ENCODE data around the gene APP.

The APP gene

GRCh38 chr21:26170471-26171257 is at the start of gene APP:
TSS of gene APP (minus strand) at chr21:26170770. CDS start at chr21:26170620, 150 bp downstream.
- peak; percentile 49 for DNase-seq

DNA sequence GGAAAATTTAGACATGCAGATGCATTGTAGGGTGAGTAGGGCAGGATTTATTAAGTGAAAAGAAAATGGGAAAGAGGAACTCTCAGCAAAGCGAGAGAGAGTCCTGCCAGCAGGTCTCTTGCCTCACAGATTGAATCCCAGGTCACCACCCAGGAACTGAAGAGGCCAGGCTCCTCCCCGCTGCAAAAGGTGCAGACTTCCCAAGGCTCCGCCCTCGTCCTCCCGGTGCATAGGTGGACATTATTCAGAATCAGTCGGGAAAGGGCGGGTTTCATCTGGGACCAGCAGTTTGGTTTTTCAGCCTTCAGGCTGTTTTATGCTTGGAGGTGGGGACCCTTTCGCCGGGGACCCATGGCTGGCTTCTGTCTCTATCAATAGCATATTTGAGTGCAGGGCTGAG is 41.6 kb upstream of the APP start:
- DNase-seq: no peak

DNA sequence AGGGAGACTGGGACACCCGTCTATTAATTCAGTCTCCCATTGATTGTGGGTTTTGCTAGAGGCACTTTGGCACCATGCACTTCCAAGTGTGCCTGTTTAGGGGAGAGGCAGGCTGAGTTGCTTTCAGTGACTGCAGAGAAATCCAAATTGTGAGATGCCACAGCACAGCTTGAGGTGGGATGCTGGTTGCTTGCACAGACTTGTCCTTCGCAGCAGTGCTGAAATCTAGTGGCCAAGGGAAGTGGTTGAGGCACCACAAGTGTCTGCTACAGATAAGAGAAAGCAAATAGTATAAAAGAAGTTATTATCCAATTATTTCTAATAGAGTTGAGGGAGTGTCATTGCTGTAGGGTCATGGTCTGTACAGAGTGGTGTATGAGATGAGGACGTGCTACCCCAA is 40.0 kb upstream of the APP start:
- no peak for DNase-seq

- DNase-seq: no peak
Measured at GRCh38 chr21:26207021-26207420, 36.5 kb upstream of the APP start.

DNA sequence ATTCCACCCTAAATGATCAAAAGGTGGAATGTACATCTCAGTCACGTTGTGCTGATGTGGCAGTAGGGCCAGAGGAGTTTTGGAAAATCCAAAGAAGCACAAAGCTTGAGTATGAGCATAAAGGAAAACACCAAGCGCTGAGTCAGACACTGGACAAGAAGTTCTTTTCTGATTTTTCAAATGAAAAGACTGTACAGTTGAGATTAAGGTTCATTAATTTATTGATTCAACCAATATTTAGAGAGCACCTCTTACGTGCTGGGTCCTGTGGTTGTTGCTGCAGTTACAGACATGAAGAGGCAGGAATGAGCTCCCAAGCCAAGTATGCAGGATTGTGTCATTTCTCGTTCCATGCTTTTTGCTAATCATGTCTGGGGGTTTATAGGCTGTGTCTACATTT is 28.9 kb upstream of the APP start:
- DNase-seq: no peak

DNA sequence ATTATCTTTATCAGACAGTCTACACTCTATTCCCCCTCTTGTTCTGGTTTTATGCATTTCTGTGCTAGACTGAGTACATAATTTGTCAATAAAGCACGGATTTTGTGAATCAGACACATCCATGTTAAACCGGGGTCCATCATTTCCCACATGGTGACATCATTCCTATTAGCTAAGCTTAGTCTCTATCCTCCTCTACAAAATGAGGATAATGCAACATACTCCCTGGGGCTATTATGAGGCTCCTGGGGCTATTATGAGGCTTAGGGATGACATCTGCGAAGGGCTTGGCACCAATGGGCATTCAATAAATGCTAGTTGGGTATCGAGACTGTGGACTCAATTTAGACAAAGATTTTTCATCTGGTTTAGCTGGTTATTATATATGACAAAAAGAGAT is 25.1 kb upstream of the APP start:
- DNase-seq: no peak

DNA sequence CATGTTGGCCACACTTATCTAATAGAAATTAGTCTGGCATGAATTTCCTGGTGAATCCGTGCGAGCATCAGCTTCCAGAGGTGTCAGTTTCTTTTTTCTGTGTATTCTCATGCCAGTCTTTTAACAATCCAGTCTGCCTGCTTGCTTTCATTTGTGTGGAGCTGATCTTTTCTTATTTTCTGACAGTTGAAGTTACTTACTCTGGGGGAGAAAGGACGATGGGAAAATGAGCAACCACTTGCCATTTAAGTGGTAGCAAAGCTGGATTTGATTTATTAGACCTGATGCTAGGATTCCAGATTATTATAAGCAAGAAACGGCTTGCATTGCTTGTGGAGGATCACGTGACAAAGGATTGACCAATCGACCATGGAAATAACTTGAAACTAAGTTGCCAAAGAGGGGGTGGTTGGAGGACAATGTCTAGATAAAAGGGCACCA is 24.3 kb upstream of the APP start:
- no peak for DNase-seq

DNA sequence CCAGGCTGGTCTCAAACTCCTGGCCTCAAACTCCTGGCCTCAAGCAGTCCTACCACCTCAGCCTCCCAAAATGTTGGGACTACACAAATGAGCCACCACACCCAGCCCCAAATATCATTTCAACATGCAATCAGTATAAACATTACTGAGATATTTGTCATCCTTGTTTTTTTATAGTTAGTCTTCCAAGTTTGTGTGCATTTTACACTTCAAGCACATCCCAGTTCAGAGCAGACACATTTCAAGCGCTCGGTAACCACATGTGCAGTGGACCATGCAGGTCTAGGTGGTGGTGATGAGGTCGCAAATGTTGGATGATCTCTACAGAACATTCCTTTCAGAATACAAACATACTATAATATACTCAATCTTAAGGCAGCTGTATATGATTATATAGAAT is 23.8 kb upstream of the APP start:
- no peak for DNase-seq

- no peak for DNase-seq
Measured at GRCh38 chr21:26191609-26192008, 21.0 kb upstream of the APP start.

DNA sequence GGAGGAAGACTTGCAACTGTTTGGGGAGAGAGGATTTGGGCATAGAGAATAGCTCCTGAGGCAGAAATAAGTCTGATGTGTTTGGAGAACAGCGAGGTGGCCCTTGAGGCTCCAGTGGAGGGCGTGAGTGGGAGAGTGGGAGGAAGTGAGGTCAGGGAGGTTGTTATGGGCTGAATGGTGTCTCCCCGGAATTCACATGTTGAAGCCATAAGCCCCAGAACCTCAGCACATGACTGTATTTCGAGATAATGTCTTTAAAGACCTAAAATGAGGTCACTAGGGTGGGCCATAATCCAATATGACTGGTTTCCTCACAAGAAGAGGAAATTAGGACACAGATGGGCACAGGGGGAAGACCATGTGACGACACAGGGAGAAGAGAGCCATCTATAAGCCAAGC is 17.9 kb upstream of the APP start:
- DNase-seq: no peak

GRCh38 chr21:26185446-26185845 is 14.9 kb upstream of the APP start:
- no peak for DNase-seq

DNA sequence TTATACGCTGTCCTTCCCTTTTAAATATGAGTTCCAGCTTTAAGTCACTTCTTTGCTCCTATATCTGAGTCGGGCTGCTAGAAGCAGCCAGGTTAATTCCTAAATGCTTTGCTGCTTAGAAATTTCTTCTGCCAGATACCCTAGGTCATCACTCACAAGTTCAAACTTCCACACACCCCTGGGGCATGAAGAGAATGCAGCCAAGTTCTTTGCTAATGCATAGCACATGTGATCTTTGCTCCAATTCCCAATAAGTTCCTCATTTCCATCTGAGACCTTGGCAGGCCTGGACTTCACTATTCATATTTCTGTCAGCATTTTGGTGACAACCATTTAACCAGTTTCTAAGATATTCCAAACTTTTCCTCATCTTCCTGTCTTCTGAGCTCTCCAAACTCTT is 14.5 kb upstream of the APP start:
- no peak for DNase-seq

DNA sequence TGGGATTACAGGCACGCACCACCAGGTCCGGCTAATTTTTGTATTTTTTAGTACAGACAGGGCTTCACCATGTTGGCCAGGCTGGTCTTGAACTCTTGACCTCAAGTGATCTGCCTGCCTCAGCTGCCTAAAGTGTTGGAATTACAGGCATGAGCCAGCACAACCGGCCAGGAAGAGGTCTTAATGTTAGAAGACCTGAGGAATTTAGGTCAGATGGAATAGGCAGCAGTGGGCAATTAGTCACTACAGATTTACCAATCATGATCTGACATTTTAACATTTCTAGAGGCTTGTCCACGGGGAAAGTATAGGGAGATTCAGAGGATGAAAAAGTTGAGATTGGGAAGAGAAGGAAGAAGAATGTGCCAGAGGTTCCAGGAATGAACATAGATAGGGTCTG is 8.9 kb upstream of the APP start:
- no peak for DNase-seq

DNA sequence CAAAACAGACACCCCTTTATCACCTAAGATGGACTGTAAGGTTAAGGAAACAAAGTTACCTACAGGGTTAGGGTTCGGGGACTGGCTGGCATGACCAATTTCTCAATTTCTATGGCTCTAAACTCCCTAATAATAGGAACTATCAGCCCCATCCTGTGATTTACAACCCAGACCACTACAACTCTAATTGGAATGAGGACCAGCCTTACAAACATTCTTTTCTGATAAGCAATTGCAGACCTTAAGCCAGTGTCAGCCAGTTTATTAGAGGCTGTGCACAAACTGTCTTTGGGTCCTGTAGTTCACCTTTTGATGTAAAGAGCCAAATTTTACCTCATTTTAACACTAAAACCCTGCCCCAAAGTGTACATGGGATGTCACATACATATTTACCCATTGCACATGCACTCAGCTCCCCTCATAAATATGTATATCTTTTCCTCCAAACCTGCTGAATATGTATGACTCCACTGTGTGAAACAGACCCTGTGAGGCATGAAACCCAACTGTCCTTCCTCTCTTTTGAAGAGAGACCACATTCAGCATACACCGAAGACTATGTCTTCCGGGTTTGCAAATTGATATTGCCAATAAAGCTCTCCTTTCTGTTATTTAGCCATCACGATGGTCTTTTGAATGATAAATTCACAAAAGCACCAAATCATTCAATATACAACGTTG is 7.3 kb upstream of the APP start:
- no peak for DNase-seq

GRCh38 chr21:26177187-26177586 is 6.6 kb upstream of the APP start:
- no peak for DNase-seq

DNA sequence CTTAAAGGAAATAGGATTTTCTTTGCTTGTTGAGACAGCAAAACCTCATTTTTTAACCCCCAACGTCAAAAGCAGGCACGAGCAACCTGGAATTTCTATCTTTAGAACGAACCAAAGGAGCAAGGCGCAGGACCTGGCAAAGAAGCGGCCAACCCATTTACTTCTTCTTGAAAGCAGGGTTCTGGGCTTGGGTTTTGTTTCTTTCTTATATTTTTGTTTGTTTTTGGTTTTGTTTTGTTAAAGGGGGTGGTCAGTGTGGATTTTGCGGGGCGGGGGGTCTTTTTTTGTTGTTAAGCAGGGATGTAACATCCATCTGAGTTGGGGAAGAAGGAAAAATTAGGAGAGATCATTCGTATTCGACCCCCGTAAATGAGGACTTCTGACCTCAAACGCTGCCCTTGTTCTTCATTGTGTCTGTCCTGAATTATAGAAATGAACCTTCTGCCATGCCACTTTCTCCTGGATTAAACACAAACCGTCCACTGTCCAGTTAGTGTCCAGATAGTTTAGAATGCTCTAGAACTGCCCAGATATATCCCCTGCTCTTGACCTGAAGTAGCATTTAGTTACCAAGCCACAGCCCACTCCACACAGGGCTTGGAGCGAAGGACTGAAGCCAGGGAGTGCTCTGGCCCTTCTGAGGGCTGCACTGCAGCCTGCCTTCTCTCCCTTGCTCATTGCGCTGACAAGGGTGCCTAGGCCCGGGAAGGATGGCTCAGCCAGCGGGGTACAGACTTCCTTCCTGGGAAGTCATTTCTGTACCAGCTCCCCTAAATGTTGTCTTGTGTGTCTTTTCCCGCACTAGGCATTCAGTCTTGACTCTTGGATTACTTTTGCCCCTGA is 909 bp upstream of the APP start:
- no peak for DNase-seq

GRCh38 chr21:26169611-26170470 is 729 bp downstream of the APP start:
- DNase-seq: no peak

DNA sequence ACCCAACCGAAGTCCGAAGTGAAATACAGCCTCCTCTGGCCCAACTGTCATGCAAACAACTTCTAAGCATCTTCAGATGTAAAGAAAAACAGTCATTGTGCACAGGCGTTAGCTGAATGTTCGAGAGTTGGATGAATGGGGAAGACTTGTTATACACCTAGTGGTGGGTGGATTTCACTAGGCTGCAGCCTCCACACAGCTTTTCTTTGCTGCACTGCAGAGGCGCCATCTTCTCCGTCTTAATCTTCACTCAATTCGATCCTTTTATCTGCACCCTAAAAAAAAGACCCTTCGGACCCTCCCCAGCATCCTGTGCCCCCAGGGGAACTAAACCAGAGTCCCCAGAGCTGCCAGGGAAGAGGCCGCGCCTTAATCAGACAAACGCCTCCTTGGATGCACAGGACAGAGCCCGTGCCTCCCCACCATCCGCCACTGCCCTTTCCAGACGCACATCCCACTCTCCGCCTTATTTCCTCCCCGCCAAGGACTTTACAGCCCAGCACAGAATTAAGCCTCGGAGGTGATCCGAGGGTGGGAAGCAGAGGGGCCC is 1.4 kb downstream of the APP start:
- no peak for DNase-seq

- DNase-seq: no peak
Measured at GRCh38 chr21:26168371-26168770, 2.2 kb downstream of the APP start.

DNA sequence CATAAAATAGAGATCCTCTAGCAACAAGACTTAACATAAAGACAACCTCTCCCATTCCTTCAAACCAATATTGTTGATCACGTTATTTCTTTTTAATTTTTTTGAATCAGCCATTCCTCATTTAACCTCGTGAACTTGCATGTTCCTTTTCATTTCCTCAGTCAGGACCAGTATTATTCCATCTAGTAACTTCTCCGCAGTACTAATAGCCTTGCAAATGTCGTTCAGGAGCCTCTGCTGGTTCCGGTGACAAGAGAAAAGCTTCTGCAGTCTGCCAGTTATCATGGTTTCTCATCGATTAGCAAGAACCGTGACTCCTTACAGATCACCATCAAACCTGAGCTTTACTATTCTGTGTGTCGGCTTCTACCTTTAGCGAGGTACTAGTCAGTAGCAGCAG is 3.0 kb downstream of the APP start:
- no peak for DNase-seq

- DNase-seq: no peak
Measured at GRCh38 chr21:26165331-26165730, 5.2 kb downstream of the APP start.

DNA sequence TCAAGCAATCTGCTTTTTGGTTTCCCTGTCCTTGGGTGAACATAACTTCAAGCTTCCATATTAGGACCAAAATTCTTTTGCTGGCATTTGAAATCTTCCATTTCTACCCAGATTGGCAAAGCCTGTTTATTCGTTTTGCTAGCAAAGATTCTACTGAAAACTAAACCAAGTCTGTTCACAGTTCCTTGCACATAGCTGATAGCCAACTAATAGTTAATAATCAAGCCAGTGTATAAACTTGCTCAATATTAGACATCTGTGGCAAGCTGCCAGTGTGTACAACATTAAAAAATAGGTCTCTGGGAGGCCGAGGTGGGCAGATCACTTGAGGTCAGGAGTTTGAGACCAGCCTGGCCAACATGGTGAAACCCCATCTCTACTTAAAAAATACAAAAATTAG is 6.3 kb downstream of the APP start:
- DNase-seq: no peak

Measured in GOT3 (cell line).